CD4-positive, alpha-beta T cell (primary cell): Measurements from ENCODE around the gene KIAA1755. TPM values are rescaled to one million over a fixed set of nuclear protein-coding genes. Genes with fewer than 3 reads are reported as not detected.

Source experiments
- ATAC-seq: fragments of 200-7000 bp; cut with Tn5 transposase; one replicate; pipeline ENCODE4 v1.10.0; 2022; ENCODE audit warnings: mild to moderate bottlenecking; ENCODE audit not compliant: poor library complexity
- CTCF ChIA-PET: fragments of 350-600 bp; sonication (Branson Sonifier 250); formaldehyde crosslinking; loops from one replicate; lab custom pipeline; 2021; ENCODE audit warnings: antibody characterized with exemption, inconsistent platforms; lab: Charles Lee
- POLR2A ChIA-PET: fragments of 350-600 bp; sonication (Branson Sonifier 250); formaldehyde crosslinking; loops from one replicate; lab custom pipeline; 2021; ENCODE audit warnings: antibody characterized with exemption, inconsistent platforms; lab: Charles Lee
- DNase-seq, 14 experiments: peaks; one replicate each; pipeline ENCODE4 v3.0.0-alpha.2; 2013 to 2020; ENCODE audit warnings: mixed read lengths in 2 of 14
- H3K27ac ChIP-seq, 2 donors: one replicate each; pipeline versions ENCODE4 v1.5.1 to v1.7.0; 2013; ENCODE audit warnings: low read length in 2 of 2, low read depth in 1 of 2, mild to moderate bottlenecking in 1 of 2
- H3K27me3 ChIP-seq, 2 experiments: 1 replicate in 1 of 2; 2 replicates in 1 of 2; pipeline versions ENCODE4 v1.6.1 to v1.7.0; 2013; ENCODE audit warnings: low read length in 2 of 2, control low read depth in 1 of 2, mild to moderate bottlenecking in 1 of 2, moderate library complexity in 1 of 2; ENCODE audit not compliant: insufficient read depth in 2 of 2, control insufficient read depth in 1 of 2
- H3K36me3 ChIP-seq: one replicate; pipeline ENCODE4 v1.6.1; 2013; ENCODE audit warnings: low read length, control low read depth; ENCODE audit not compliant: insufficient read depth
- H3K4me1 ChIP-seq: one replicate; pipeline ENCODE4 v1.6.1; 2013; ENCODE audit warnings: low read length, control low read depth; ENCODE audit not compliant: insufficient read depth
- H3K4me3 ChIP-seq: one replicate; pipeline ENCODE4 v1.5.1; 2013; ENCODE audit warnings: mild to moderate bottlenecking, low read length, moderate library complexity
- H3K9me3 ChIP-seq, 2 experiments: 1 replicate in 1 of 2; 2 replicates in 1 of 2; pipeline versions ENCODE4 v1.6.1 to v1.7.0; 2013; ENCODE audit warnings: low read length in 2 of 2, mild to moderate bottlenecking in 2 of 2, control low read depth in 1 of 2, moderate library complexity in 1 of 2; ENCODE audit not compliant: control insufficient read depth in 1 of 2, insufficient read depth in 1 of 2
- H3K27ac Mint-ChIP-seq: one replicate; pipeline ENCODE4 v1.8.0; 2020; ENCODE audit warnings: mixed read lengths
- H3K27me3 Mint-ChIP-seq: one replicate; pipeline ENCODE4 v1.8.0; 2021; ENCODE audit warnings: mixed read lengths
- H3K36me3 Mint-ChIP-seq: one replicate; pipeline ENCODE4 v1.8.0; 2021; ENCODE audit warnings: low read depth, mixed read lengths
- H3K4me1 Mint-ChIP-seq: one replicate; pipeline ENCODE4 v1.8.0; 2021; ENCODE audit warnings: low read depth, mixed read lengths
- H3K4me3 Mint-ChIP-seq: one replicate; pipeline ENCODE4 v1.8.0; 2020; ENCODE audit warnings: mild to moderate bottlenecking, mixed read lengths
- H3K9me3 Mint-ChIP-seq: one replicate; pipeline ENCODE4 v1.8.0; 2020; ENCODE audit warnings: mixed read lengths
- CTCF ChIP-seq: fragments of 200-600 bp; IDR thresholded peaks from one replicate; pipeline ENCODE4 v1.8.0; 2022; ENCODE audit warnings: antibody characterized with exemption, mild to moderate bottlenecking
- intact Hi-C, 2 experiments: fragments of 100-400 bp; cut with DNase I in 1 of 2; cut with micrococcal nuclease in 1 of 2; formaldehyde crosslinking; loops; one replicate each; pipeline versions ENCODE4 v1.15.1 to v1.9.0; 2023 to 2025; cut with DNase I, micrococcal nuclease
- total RNA-seq, 174 experiments: library from RNA in 2 of 174; stranded (reverse) in 2 of 174; gene quantifications; one replicate each; pipeline ENCODE4 v1.2.3 and lab custom pipeline; 2021 to 2026

The KIAA1755 gene
- total RNA-seq, 2 experiments from 2014 or later = not detected

GRCh38 chr20:38230957-38231526 is 29.5 kb downstream of the KIAA1755 start:
- CTCF ChIA-PET = no interaction called here
- intact Hi-C loops = no loop called here
- H3K4me1 ChIP-seq = no peaks in the 10 kb centered on the region

GRCh38 chr20:38230253-38230551 is 30.3 kb downstream of the KIAA1755 start:
- ATAC-seq = no peak
- Histone ChIP-seq H3K4me1 (no peaks in the 10 kb centered on the region), H3K4me3 (no peak overlapping the region), H3K36me3 (no peaks in the 10 kb centered on the region), H3K9me3 (no peaks in the 10 kb centered on the region), H3K27ac (no peak overlapping the region), H3K27me3 (peaks cover 0 to 3% of the 10 kb centered on the region in 2 experiments)
- CTCF ChIA-PET = interaction anchor here (0.9 kb wide), 1 partner anchor 9 kb away, joined by 3 read pairs; no protein-coding TSS in a partner anchor
- DNase-seq = no peak
- no peak overlapping the region for H3K4me3 Mint-ChIP-seq
- POLR2A ChIA-PET = no interaction called here
- H3K9me3 Mint-ChIP-seq = no peaks in the 10 kb centered on the region
- intact Hi-C loops = no loop called here
- no peaks in the 10 kb centered on the region for H3K36me3 Mint-ChIP-seq
- H3K27ac Mint-ChIP-seq = no peak overlapping the region
- peaks cover 8% of the 10 kb centered on the region for H3K27me3 Mint-ChIP-seq
- no peak for TF ChIP-seq CTCF
- no peaks in the 10 kb centered on the region for H3K4me1 Mint-ChIP-seq

More at GRCh38 chr20:38230957-38231526, 29.5 kb downstream of the KIAA1755 start:
- Histone ChIP-seq H3K9me3 (no peaks in the 10 kb centered on the region), H3K4me3 (no peak overlapping the region), H3K27ac (no peak overlapping the region), H3K36me3 (no peaks in the 10 kb centered on the region), H3K27me3 (peaks cover 0 to 3% of the 10 kb centered on the region in 2 experiments)
- Mint-ChIP-seq H3K36me3 (no peaks in the 10 kb centered on the region), H3K27me3 (peaks cover 8% of the 10 kb centered on the region), H3K4me3 (no peak overlapping the region), H3K4me1 (no peaks in the 10 kb centered on the region), H3K9me3 (no peaks in the 10 kb centered on the region), H3K27ac (no peak overlapping the region)
- POLR2A ChIA-PET = no interaction called here
- ATAC-seq (no peak), DNase-seq (no peak)
- TF ChIP-seq CTCF = no peak

GRCh38 chr20:38229376-38230252 is 30.9 kb downstream of the KIAA1755 start:
- H3K9me3 ChIP-seq = no peaks in the 10 kb centered on the region
- ATAC-seq = no peak
- peaks cover 8% of the 10 kb centered on the region for H3K27me3 Mint-ChIP-seq
- H3K36me3 ChIP-seq = no peaks in the 10 kb centered on the region
- ChIA-PET CTCF (interaction anchor here (0.9 kb wide), 1 partner anchor 8 kb away, joined by 3 read pairs; no protein-coding TSS in a partner anchor), POLR2A (no interaction called here)
- no peak overlapping the region for H3K4me3 ChIP-seq
- H3K36me3 Mint-ChIP-seq = no peaks in the 10 kb centered on the region
- no peak overlapping the region for H3K4me3 Mint-ChIP-seq
- no peaks in the 10 kb centered on the region for H3K9me3 Mint-ChIP-seq
- no peak for DNase-seq
- no peaks in the 10 kb centered on the region for H3K4me1 Mint-ChIP-seq
- H3K4me1 ChIP-seq = no peaks in the 10 kb centered on the region
- no peak for TF ChIP-seq CTCF
- no peak overlapping the region for H3K27ac Mint-ChIP-seq
- no peak overlapping the region for H3K27ac ChIP-seq
- peaks cover 0 to 3% of the 10 kb centered on the region in 2 experiments for H3K27me3 ChIP-seq
- intact Hi-C loops = no loop called here
